IPS-18c (cell line): Measurements from ENCODE around the gene ARMC7.

ENCODE experiments used
- H3K4me3 ChIP-seq: 2 replicates; pipeline ENCODE4 v1.7.0; 2013; ENCODE audit warnings: low read depth, mild to moderate bottlenecking, low read length, moderate library complexity; ENCODE audit not compliant: insufficient read depth
- H3K9me3 ChIP-seq: one replicate; pipeline ENCODE4 v1.6.1; 2013; ENCODE audit warnings: mild to moderate bottlenecking, low read length, moderate library complexity; ENCODE audit not compliant: control insufficient read depth, insufficient read depth

ARMC7 gene

DNA sequence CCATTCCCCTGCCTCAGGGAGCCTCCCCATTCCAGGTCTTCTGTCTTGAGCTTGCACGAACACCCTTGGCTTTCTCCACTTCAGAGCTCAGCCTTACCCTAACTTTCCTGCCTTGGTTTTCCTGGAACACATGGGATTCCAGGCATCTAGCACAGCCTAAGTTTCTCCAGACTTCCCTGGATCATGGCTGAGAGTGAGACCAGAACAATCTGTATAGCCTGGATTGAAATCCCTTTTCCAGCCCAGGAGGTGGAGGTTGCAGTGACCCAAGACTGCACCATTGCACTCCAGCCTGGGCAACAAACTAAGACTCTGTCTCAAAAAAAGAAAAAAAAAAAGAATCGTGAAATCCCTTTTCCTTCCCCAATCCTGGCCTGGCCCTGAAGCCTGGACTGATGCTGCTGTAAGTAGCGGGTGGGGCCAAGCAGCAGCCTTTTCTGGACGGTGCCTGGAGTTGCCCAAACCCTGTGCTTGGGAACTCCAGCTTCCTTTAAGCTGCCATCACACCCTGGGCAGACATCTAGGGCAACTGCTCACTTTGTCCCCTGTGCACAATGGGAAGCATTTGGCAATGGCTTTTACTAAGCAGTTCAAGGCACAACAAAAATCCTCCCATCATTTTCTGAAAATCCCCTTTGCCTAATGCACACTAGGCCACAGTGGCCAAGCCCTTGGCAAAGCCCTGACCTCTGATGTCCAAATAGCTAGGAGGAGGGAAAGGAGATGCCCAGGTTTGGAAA is 34.0 kb upstream of the ARMC7 start:
- no peak overlapping the region for H3K4me3 ChIP-seq

DNA sequence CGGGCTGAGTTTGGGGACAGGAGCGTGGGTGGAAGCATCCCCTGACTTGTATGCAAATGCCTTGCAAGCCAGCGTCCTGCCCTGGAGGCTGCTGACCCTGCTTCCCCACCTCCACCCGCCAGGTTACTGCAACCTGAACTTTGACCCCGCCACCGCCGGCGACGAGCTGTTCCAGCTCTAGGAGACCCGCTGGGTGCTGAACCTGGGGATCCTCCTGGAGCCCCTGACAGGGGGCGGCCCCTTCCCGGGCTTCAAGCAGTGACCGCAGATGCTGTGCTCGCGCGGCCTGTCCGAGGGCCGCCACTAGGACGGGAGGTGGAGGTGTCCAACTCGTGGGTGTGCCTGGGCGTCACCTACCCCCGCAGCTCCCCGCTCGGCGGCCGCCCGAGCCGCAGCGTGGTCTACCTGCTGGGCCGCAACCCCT is 32.7 kb upstream of the ARMC7 start:
- Histone ChIP-seq H3K4me3 (no peak overlapping the region), H3K9me3 (no peaks in the 10 kb centered on the region)

More for the DNA sequence above, 34.0 kb upstream of the ARMC7 start:
- H3K9me3 ChIP-seq, result no peaks in the 10 kb centered on the region

DNA sequence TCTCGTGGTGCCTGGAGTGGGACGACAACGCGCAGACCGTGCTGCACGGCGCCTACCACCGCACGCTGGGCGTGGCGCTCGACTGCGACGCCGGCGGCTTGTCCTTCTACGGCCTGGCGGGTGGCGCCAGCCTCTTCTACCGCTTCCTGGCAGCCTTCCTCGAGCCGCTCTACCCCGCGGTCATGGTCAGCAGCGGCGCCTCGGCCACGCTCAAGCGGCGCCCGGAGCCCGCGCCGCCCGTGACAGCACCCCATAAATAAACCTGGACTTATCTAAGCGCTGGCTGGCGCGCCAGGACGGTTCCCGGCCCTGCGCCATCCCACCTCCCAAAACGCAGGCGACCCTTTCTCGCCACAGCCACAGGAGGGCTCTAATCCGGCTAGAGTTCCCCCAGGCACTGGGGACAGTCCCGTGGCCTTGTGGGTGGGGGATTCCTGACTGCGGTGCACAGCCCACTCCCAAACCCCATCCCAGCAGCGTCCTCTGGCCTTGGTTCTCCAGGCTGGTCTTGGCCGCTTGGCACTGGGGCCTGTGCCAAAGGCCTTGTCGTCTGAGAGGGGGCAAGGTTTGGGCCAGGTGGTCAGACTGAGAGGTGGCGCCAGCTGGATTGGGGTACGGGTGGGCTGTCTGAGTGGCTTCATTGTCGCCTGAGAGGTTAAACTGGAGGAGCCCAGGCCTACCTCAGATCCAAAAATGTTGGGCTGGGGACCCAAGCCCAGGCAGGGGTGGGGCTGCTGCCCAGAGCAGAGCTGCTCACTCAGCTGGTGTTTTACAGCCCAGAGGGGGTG is 32.1 kb upstream of the ARMC7 start:
- Histone ChIP-seq H3K4me3 (no peak overlapping the region; the same call in 1 of the 2 replicates), H3K9me3 (no peaks in the 10 kb centered on the region)

DNA sequence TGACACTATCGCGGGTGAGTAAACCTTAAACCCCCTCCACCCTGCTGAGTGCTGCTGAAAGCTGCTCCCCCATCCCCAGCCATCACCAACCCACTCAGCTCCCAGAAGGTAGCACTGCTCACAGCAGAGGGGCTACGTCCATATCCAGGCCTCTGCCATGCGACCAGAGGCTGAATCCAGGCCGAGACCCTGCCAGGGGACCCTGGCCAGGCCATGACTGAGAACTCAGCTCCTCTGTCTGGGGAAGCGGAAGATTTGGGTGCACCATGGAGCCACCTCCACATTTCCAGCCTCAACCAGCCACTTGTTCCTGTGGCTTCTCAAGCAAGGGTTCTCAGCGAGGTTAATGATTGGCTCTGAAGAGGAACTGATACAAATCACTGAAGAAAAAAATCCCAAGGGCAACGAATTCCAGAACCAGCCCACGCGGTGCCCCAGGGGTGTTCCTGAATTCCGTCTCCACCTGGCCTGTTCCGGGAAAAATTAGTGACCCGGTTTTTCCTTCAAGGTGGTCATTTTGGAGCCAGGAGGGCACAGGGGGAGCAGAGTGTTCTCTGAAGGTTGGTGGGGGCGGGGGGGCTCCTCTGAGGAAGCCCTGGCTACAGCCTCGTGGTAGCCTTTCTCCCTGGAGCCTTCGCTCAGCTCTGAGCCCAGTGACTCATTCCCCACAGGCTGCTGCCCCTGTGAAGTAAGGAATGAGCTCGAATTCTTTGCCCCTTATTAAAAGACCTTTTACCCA is 31.3 kb upstream of the ARMC7 start:
- Histone ChIP-seq H3K4me3 (no peak overlapping the region), H3K9me3 (no peaks in the 10 kb centered on the region)

DNA sequence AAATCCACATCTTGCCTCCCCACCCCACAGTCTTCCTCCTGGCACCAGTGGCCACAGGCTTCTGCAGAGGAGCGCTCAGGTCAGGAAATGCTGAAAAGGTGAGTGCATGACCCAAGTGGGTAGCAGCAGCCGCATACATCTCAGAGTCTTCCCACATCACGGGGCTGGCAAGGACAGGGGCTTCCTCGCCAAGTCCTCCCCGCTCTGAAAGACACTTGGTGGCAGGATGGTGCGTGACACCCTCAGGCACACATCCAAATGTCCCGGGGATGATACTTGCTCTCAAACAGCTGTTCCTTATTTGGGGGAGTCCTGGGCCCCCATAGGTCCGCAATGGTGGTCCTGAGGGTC is 30.8 kb upstream of the ARMC7 start:
- Histone ChIP-seq H3K4me3 (no peak overlapping the region), H3K9me3 (no peaks in the 10 kb centered on the region)

DNA sequence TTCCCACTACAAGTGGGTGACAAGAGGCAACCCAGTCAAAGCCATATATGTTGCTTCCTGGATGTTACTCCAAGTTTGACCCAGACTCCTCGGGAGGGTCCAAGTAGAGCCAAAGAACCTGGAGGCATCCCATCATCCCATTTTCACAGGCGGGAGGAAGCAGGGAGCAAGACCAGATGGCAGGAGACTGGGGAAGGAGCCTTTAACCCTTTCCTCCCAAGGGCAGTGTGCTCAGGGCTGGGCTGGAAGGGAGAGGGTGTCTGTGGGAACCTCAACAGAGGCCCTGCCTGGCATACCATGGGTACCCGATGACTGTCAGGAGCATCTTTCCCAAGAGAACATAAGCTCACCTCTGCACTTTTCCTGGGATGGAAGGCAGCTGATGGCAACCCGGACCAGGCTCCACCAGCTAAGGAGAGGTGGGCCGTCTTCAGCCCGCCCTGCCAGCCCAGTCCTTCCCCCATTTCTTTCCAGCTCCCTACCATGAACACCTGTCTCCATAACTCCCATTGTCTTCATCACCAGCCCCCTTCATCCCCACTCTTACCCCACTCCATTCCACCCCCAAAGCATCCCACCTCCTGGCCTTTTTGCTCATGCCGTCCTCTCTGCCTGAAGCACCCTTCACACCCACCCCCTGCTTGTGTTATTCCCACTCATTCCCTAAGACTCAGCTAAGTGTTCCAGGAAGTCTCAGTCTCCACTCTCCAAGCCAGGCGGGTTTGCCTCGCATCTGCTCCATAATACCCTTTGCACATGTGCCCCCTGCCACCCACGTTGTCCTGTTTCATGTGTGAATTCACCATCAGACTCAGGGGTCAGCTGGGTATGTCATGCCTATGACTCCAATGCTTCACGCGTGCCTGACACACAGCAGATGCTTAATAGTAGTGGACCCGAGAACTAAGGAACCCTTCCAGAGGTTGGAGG is 27.9 kb upstream of the ARMC7 start:
- no peaks in the 10 kb centered on the region for H3K9me3 ChIP-seq

DNA sequence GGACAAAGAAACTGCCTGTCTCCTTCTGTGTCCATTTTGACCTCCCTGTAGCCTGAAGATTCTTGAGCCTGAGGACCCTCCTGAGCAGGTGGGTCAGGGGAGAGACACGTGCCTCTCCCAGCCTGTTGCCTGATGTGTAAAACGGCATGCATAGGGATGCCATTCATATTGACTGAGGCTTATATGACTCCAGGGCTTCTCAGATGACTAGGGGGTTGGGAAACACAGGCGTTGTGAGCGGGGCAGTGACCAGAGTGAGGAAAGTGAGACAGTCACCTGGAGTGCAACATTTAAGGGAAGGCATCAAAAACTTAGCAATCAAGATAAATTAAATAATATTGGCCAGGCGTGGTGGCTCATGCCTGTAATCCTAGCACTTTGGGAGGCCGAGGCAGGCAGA is 27.1 kb upstream of the ARMC7 start:
- Histone ChIP-seq H3K9me3 (no peaks in the 10 kb centered on the region), H3K4me3 (no peak overlapping the region)

More for the DNA sequence above, 27.9 kb upstream of the ARMC7 start:
- H3K4me3 ChIP-seq, result no peak overlapping the region

DNA sequence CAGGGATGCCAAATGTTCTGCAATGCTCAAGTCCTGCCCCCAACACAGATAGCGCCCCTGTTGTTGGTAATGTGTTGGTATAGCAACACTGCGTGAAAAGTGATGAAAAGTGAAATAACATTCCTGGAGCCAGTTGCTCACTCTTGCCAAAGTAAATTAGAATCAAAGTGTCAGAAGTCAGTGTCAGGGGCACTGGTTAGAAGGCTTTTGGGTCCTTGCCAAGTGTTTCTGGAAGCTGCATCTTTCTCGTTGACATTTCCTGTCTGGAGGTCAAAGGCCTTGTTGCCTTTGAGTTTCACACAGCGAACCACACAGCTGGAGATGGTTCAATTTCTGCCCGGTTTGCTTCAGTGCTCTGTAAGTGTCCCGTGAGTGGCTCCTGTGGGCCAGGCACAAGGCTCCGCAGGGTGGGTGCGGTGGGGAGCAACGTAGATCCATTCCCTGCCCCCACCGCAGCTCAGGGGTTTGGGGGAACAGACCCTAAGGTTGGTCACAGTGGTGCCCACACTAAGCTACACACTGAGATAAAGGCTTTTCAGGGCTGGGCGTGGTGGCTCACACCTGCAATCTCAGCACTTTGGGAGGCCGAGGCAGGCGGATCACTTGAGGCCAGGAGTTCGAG is 25.6 kb upstream of the ARMC7 start:
- no peak overlapping the region for H3K4me3 ChIP-seq
- H3K9me3 ChIP-seq, result no peaks in the 10 kb centered on the region

DNA sequence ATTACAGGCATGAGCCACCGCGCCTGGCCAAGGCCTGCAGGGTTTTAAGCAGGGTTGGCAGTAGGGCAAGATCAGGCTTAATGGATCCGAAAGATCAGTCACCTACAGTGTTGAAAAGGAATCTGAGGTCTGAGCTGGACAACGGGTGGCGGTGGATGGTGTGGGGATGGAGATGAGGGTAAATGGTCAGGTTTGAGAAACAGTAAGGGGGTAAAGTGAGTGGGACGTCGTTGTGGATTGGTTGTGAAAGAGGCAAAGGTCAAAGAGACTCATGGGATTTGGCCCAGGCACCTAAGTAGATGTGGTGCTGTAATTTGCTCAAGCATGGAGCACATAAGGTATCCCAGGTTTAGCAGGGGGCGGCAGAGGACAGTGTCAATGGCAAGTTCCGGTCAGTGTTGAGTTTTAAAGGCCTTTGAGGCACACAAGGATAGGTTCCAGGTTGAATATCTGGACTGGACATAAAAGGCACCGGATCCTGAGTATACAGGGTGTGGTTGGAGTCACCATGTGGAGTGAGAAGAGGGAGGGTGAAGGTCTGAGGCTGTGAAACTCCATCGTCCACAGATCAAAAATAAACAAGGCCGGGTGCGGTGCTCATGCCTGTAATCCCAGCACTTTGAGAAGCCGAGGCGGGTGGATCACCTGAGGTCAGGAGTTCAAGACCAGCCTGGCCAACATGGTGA is 23.1 kb upstream of the ARMC7 start:
- Histone ChIP-seq H3K4me3 (no peak overlapping the region), H3K9me3 (no peaks in the 10 kb centered on the region)

DNA sequence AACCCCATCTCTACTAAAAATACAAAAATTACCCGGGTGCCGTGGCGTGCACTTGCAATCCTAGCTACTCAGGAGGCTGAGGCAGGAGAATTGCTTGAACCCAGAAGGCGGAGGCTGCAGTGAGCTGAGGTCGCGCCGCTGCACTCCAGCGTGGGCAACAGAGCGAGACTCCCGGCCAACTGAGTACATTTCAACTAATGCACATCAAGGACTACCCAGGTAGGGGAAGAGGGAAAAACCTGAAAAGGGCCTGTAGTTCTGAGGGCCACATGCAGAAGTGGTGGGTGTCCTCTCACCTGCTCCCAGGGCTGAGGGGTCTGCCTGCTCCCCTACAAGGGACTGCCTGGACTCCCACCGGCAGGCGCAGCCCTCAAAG is 22.6 kb upstream of the ARMC7 start:
- no peaks in the 10 kb centered on the region for H3K9me3 ChIP-seq
- peak overlapping the region; percentile 81 for H3K4me3 ChIP-seq

DNA sequence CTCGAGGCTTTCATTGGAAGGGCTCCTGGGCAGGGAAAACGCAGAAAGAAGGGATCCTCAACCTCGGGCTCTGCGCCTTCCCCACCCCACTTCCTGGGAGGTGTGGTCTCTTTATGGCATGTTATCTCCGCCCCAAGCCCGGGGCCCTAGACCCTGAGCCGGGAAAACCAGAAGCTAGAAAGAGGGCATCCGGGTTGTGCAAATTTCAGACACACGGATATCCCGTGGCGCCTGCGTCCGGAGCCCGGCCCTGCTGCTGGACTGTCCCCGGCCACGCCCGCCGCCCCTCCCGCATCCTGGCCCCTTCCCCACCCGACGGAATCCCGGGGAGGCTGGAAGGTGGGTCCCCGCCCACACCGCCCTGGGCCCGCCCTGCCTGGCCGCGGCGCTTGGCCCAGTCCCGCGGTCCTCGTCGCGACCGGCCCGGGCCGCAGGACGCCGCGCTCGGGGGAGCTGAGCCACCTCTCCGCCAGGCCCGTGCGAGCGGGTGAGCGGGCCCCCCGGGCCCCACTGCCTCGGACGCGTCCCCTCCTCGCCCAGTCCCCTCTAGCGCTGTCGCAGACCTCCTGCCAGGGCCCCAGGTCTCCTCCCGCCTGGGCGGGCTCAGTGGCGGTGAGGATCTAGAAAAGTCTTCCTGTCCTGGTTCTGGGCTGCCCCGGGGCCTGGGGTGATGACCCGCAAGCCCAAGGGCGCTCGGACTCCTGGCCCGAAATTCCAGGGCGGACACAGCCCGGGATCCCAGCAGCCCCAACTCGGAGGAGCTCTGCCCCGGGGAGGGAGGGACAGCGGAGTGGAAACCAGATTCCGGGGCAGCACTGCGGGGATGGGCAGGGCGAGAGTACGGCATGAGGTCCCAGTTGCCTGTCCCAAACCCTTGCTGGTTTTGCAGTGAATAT is 22.0 kb upstream of the ARMC7 start, which contains the start of gene SLC16A5:
Gene SLC16A5 (plus strand): TSS at position 397 of the 896 bp plus-strand sequence. CDS start 5,683 bp downstream, outside the sequence.
- H3K9me3 ChIP-seq, result no peaks in the 10 kb centered on the region
- peak within 1 kb of the TSS; percentile 81 for H3K4me3 ChIP-seq

DNA sequence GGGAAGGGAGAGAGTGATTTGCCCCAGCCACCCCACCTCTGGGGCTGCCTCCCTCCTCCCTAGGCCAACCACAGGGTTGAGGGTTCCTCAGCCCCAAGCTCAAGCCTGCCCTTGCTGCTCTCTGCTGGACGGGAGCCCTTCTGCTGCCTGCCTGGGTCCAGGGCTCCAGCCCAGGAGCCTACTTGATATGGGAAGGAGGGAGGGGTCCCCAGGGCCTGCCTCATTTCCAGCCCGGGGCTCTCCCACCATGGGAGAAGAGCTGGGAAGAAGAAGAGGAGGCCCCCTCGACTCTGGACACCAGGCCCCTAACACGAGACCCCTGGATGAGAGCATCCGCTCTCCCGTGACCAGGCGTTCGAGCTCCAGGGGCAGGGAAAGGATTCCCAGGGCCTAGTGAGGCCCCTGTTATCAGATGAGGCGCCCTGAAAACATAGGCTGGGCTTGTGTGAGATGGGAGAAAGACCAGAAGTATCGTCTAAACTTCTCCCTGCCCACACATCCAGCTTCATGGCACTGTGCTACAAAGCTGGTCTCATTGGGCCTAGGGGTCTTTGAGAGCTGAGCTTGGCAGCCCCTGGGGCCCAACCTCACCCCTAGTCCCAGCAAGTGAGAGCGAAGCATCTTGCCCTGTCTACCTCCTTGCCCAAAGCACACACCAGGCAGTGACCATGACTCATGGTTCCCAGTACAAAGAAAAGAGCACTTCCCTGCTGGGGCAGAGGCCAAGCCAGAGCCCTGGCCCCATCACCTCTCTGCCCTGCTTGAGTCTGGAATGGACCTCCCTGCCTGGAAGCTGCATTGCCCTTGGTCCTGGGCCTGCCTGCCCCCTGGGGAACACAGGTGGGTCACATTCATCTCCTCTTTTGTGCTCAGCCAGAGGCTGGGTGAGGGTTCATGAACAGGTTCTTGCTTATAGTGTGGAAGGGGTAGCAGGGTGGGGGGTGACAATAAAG is 21.0 kb upstream of the ARMC7 start:
- peak overlapping the region; percentile 81 for H3K4me3 ChIP-seq
- H3K9me3 ChIP-seq, result no peaks in the 10 kb centered on the region

DNA sequence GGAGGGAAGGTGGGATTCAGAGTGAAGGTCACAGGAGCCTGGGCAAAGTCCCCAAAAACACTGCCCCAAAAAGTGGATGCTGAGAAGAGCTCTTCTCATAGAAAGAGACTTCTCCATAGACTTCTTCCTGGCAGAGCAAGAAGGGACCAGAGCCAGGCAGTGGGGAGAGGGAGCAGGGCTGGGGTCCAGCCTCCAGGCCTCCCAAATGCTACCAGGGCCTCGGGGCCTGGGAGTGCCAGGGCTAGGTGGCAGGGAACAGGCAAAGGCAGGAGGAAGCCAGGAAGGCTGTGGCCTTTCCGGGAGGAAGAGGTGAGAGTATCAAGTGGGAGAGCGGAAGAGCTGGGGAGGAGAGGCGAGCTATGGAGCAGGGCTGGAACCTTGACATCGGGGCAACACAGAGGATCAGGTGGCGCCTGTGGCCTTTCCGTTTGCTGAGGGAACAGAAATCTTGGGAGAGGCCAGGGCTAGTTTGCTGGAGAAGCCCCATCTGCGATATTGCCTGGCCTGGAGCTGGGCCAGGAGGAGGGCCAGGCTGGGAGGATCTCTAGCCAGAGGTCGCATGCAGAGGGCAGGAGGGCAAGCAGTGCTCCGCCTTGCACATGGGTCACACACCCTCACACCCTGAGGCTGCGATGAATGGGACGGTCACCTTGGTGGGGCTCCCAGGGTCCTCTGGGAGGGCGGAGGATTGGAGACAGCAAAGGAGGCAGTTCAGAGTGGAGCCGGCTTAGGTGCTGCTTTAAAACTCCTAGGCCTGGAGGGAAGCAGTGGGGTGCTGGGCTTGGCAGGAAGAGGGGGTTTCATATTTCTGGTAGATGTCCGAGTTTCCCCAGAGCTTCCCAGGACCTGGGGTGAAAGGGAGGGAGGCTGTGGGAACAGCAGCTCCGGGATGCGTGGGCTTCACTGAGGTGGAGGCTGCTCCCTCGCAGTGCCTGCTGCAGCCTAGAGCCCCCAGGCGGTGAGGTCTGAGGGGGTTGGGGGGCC is 18.6 kb upstream of the ARMC7 start:
- peak overlapping the region; percentile 9; the same call in 1 of the 2 replicates for H3K4me3 ChIP-seq
- no peaks in the 10 kb centered on the region for H3K9me3 ChIP-seq
